SK-N-SH (cell line): ENCODE data around the gene SLC16A11.

ENCODE experiments used
- CTCF ChIP-seq: fragments of 200-600 bp; sonication (generic); IDR thresholded peaks from 2 replicates; pipeline ENCODE4 v1.6.1; 2017; ENCODE audit warnings: antibody characterized with exemption, mild to moderate bottlenecking, moderate library complexity
- ELF1 ChIP-seq: IDR thresholded peaks from 2 replicates; pipeline ENCODE4 v1.4.0; 2012
- EZH2phosphoT487 ChIP-seq: fragments of 200-600 bp; sonication (generic); IDR thresholded peaks from 2 replicates; pipeline ENCODE4 v1.6.1; 2017; ENCODE audit warnings: low read depth, mixed run types, mild to moderate bottlenecking, antibody characterized with exemption, moderate library complexity, borderline replicate concordance
- REST ChIP-seq: IDR thresholded peaks from 2 replicates; pipeline ENCODE4 v1.6.1; 2012; ENCODE audit warnings: mild to moderate bottlenecking, low read depth, low read length, moderate library complexity
- SIN3A ChIP-seq: IDR thresholded peaks from 2 replicates; pipeline ENCODE4 v1.6.1; 2012; ENCODE audit warnings: low read depth, mild to moderate bottlenecking, low read length, moderate library complexity, borderline replicate concordance
- TCF12 ChIP-seq: IDR thresholded peaks from 2 replicates; pipeline ENCODE4 v1.4.0; 2012

GRCh38 chr17:7068268-7068667 lies 24.4 kb upstream of the SLC16A11 start:
- TF ChIP-seq SIN3A = no peak
- TF ChIP-seq CTCF = no peak
- no peak for TF ChIP-seq TCF12
- no peak for TF ChIP-seq REST
- no peak for TF ChIP-seq ELF1
- no peak for TF ChIP-seq EZH2phosphoT487
